Fibroblast of lung (primary cell): ENCODE data around the gene LOXL4. TPM values are rescaled to one million over a fixed set of nuclear protein-coding genes. Genes with fewer than 3 reads are reported as not detected.

Experiments
- DNase-seq, 2 donors: peaks; one replicate each; pipeline versions ENCODE4 v3.0.0 to v3.0.0-alpha.2; 2010; ENCODE audit warnings: low read depth in 2 of 2
- H2AFZ ChIP-seq: 2 replicates; pipeline ENCODE4 v1.5.1; 2012; ENCODE audit warnings: low read length, control low read depth, inconsistent platforms
- H3K27ac ChIP-seq: 2 replicates; pipeline ENCODE4 v1.5.1; 2011; ENCODE audit warnings: low read length, control low read depth; ENCODE audit not compliant: insufficient read depth
- H3K27me3 ChIP-seq: 2 replicates; pipeline ENCODE4 v1.5.1; 2011; ENCODE audit warnings: mild to moderate bottlenecking, low read length; ENCODE audit not compliant: control insufficient read depth, insufficient read depth
- H3K36me3 ChIP-seq: 2 replicates; pipeline ENCODE4 v1.5.1; 2011; ENCODE audit warnings: low read length; ENCODE audit not compliant: control insufficient read depth, insufficient read depth
- H3K4me1 ChIP-seq: 2 replicates; pipeline ENCODE4 v1.5.1; 2011; ENCODE audit warnings: low read length; ENCODE audit not compliant: control insufficient read depth, insufficient read depth; ENCODE audit errors: extremely low read depth
- H3K4me2 ChIP-seq: 2 replicates; pipeline ENCODE4 v1.5.1; 2011; ENCODE audit warnings: low read length, control low read depth; ENCODE audit not compliant: insufficient read depth; ENCODE audit errors: extremely low read depth
- H3K4me3 ChIP-seq, 4 experiments: fragments of 200-600 bp in 1 of 4; sonication (generic) in 1 of 4; replicated peaks in 1 of 4; 2 replicates each; pipeline ENCODE4 v1.5.1; 2011 to 2016; ENCODE audit warnings: low read length in 4 of 4, low read depth in 3 of 4, mild to moderate bottlenecking in 3 of 4, control low read depth in 2 of 4, inconsistent platforms in 1 of 4, mixed read lengths in 1 of 4; ENCODE audit not compliant: insufficient read depth in 1 of 4; ENCODE audit errors: control extremely low read depth in 1 of 4
- H3K79me2 ChIP-seq: 2 replicates; pipeline ENCODE4 v1.5.1; 2012; ENCODE audit warnings: mild to moderate bottlenecking, low read length, inconsistent platforms; ENCODE audit not compliant: control insufficient read depth, insufficient read depth
- H3K9ac ChIP-seq: 2 replicates; pipeline ENCODE4 v1.5.1; 2011; ENCODE audit warnings: mild to moderate bottlenecking, low read length, control low read depth; ENCODE audit not compliant: insufficient read depth
- H3K9me3 ChIP-seq: 2 replicates; pipeline ENCODE4 v1.5.1; 2012; ENCODE audit warnings: low read depth, low read length; ENCODE audit not compliant: control insufficient read depth, insufficient read depth
- H4K20me1 ChIP-seq: 2 replicates; pipeline ENCODE4 v1.5.1; 2011; ENCODE audit warnings: low read length; ENCODE audit not compliant: control insufficient read depth, insufficient read depth; ENCODE audit errors: extremely low read depth
- EZH2 ChIP-seq: IDR thresholded peaks from 2 replicates; pipeline ENCODE4 v1.5.1; 2012; ENCODE audit warnings: low read length, control low read depth, mild to moderate bottlenecking; ENCODE audit errors: missing control alignments
- polyA plus RNA-seq, 2 donors: library from polyadenylated mRNA; depleted of rRNA in 1 of 2; stranded (reverse) in 1 of 2; unstranded in 1 of 2; fragments of >200 nt; gene quantifications; 2 replicates each; pipeline ENCODE4 v1.2.1, GENCODE V29; 2011 to 2012; ENCODE audit warnings: missing spikeins in 1 of 2
- total RNA-seq: library from RNA; depleted of rRNA; stranded (reverse); fragments of >200 nt; gene quantifications from 2 replicates; pipeline ENCODE4 v1.2.1, GENCODE V29; 2014
- TF ChIP-seq, protein P1 (sequence below), 2 donors: IDR thresholded peaks in 1 of 2; conservative IDR thresholded peaks in 1 of 2; 1 replicate in 1 of 2; 2 replicates in 1 of 2; pipeline ENCODE4 v1.5.1; 2011 to 2012; ENCODE audit warnings: low read length in 2 of 2, control low read depth in 1 of 2, inconsistent platforms in 1 of 2, low read depth in 1 of 2, mild to moderate bottlenecking in 1 of 2

The LOXL4 gene
- total and polyA plus RNA-seq, 2 donors (not counting 1 experiment from before 2014, with no cell fraction given): 73.0 to 75.1 TPM

GRCh38 chr10:98223874-98224273 lies 44.1 kb downstream of the LOXL4 start:
- Histone ChIP-seq H3K27me3 (no peaks in the 10 kb centered on the region), H3K27ac (peak overlapping the region; percentile 30), H3K9ac (no peak overlapping the region), H3K4me2 (no peak overlapping the region), H3K79me2 (peaks cover 15% of the 10 kb centered on the region), H3K36me3 (no peaks in the 10 kb centered on the region), H3K4me3 (no peak overlapping the region), H4K20me1 (no peaks in the 10 kb centered on the region), H3K4me1 (peaks cover 18% of the 10 kb centered on the region), H3K9me3 (no peaks in the 10 kb centered on the region), H2AFZ (no peak overlapping the region)
- TF ChIP-seq, protein P1, sequence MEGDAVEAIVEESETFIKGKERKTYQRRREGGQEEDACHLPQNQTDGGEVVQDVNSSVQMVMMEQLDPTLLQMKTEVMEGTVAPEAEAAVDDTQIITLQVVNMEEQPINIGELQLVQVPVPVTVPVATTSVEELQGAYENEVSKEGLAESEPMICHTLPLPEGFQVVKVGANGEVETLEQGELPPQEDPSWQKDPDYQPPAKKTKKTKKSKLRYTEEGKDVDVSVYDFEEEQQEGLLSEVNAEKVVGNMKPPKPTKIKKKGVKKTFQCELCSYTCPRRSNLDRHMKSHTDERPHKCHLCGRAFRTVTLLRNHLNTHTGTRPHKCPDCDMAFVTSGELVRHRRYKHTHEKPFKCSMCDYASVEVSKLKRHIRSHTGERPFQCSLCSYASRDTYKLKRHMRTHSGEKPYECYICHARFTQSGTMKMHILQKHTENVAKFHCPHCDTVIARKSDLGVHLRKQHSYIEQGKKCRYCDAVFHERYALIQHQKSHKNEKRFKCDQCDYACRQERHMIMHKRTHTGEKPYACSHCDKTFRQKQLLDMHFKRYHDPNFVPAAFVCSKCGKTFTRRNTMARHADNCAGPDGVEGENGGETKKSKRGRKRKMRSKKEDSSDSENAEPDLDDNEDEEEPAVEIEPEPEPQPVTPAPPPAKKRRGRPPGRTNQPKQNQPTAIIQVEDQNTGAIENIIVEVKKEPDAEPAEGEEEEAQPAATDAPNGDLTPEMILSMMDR (conservative IDR thresholded peaks at IDR 0.05 in 1 of 2, IDR thresholded peaks at IDR 0.05 in 1 of 2; ENCODE audit: low read depth in 1 of 2, low read length in 2 of 2): no peak
- TF ChIP-seq EZH2: no peak
- no peak for DNase-seq

- no peaks in the 10 kb centered on the region for H3K4me1 ChIP-seq
Measured at GRCh38 chr10:98217801-98218200, 50.2 kb downstream of the LOXL4 start.

DNA sequence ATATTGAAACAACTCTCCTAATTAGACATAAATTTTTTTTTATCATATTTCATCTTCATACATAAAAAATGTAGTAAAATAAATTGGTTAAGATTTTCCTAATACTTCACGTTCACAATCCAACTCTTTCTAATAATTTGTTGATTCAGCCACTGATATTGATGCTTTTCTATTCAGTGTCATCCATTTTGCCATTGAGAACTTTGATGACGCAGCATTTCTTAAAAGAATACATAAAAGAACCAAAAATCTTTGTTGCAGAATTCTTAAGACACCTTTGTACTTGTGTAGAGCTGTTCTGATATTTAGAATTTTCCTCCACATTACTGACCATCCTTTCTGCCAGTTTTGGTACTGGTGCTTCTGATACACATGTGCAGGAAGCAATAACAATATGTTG lies 52.6 kb downstream of the LOXL4 start:
- no peaks in the 10 kb centered on the region for H3K79me2 ChIP-seq
- H2AFZ ChIP-seq: no peak overlapping the region
- H3K9me3 ChIP-seq: no peaks in the 10 kb centered on the region
- no peak overlapping the region for H3K4me2 ChIP-seq
- no peak overlapping the region for H3K27ac ChIP-seq
- no peak overlapping the region for H3K9ac ChIP-seq
- no peak for DNase-seq
- H3K4me3 ChIP-seq: no peak overlapping the region
- TF ChIP-seq, protein P1 (conservative IDR thresholded peaks at IDR 0.05 in 1 of 2, IDR thresholded peaks at IDR 0.05 in 1 of 2; ENCODE audit: low read depth in 1 of 2, low read length in 2 of 2): no peak
- TF ChIP-seq EZH2: no peak
- H3K4me1 ChIP-seq: no peaks in the 10 kb centered on the region
- H3K36me3 ChIP-seq: no peaks in the 10 kb centered on the region
- H3K27me3 ChIP-seq: no peaks in the 10 kb centered on the region
- H4K20me1 ChIP-seq: no peaks in the 10 kb centered on the region

More at GRCh38 chr10:98217801-98218200, 50.2 kb downstream of the LOXL4 start:
- Histone ChIP-seq H3K4me3 (no peak overlapping the region), H3K4me2 (no peak overlapping the region), H4K20me1 (no peaks in the 10 kb centered on the region), H3K9ac (no peak overlapping the region), H2AFZ (no peak overlapping the region), H3K27ac (no peak overlapping the region), H3K9me3 (no peaks in the 10 kb centered on the region), H3K79me2 (no peaks in the 10 kb centered on the region), H3K36me3 (no peaks in the 10 kb centered on the region), H3K27me3 (no peaks in the 10 kb centered on the region)
- no peak for DNase-seq
- TF ChIP-seq EZH2: no peak
- TF ChIP-seq, protein P1 (conservative IDR thresholded peaks at IDR 0.05 in 1 of 2, IDR thresholded peaks at IDR 0.05 in 1 of 2; ENCODE audit: low read depth in 1 of 2, low read length in 2 of 2): no peak
